ENCODE data around the gene RHOJ. TPM values are rescaled to one million over a fixed set of nuclear protein-coding genes. Genes with fewer than 3 reads are reported as not detected.

Gene RHOJ
- total RNA-seq, 6 donors from 2014 or later = 4.6 to 42.5 (median 14.7) TPM

DNA sequence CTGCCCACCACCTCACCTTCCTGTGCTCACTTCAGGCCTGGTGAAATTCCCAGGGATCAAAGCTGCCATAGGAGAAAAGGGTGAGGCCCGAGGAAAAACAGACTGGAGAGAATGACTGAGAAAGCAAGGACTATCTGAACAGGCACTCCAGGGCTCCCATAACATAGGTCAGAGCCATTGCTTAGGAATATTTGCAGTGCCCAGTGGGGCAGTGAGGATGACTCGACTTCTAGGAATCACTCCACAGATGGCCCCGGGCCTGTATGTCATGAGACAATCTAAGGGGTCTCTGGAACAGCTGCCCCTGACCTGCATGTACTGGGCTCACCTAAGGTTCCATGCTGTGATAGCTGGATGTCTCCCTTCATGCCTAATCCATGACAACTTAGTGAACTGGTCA is 62.9 kb downstream of the RHOJ start:
- TF ChIP-seq POLR2A (IDR thresholded peaks at IDR 0.05) (no peak), POLR2AphosphoS5 (IDR thresholded peaks at IDR 0.05) (no peak)
- TF ChIP-seq, protein P1, sequence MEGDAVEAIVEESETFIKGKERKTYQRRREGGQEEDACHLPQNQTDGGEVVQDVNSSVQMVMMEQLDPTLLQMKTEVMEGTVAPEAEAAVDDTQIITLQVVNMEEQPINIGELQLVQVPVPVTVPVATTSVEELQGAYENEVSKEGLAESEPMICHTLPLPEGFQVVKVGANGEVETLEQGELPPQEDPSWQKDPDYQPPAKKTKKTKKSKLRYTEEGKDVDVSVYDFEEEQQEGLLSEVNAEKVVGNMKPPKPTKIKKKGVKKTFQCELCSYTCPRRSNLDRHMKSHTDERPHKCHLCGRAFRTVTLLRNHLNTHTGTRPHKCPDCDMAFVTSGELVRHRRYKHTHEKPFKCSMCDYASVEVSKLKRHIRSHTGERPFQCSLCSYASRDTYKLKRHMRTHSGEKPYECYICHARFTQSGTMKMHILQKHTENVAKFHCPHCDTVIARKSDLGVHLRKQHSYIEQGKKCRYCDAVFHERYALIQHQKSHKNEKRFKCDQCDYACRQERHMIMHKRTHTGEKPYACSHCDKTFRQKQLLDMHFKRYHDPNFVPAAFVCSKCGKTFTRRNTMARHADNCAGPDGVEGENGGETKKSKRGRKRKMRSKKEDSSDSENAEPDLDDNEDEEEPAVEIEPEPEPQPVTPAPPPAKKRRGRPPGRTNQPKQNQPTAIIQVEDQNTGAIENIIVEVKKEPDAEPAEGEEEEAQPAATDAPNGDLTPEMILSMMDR (IDR thresholded peaks at IDR 0.05) = no peak
- no peak overlapping the region for H3K4me3 ChIP-seq
- peak in 1 of 2 donors; percentile 10 for ATAC-seq (ENCODE audit: low FRiP score in 2 of 2)
- H3K27me3 ChIP-seq = no peaks in the 10 kb centered on the region
- H3K36me3 ChIP-seq = no peaks in the 10 kb centered on the region
- H3K27ac ChIP-seq = no peak overlapping the region
- H3K9me3 ChIP-seq = no peaks in the 10 kb centered on the region
- DNase-seq = no peak
- 82% methylated on average over 3 of the region's 3 CpGs for WGBS, 2 donors
- H3K4me1 ChIP-seq = peaks cover 0 to 4% (median 0%) of the 10 kb centered on the region in 4 donors

DNA sequence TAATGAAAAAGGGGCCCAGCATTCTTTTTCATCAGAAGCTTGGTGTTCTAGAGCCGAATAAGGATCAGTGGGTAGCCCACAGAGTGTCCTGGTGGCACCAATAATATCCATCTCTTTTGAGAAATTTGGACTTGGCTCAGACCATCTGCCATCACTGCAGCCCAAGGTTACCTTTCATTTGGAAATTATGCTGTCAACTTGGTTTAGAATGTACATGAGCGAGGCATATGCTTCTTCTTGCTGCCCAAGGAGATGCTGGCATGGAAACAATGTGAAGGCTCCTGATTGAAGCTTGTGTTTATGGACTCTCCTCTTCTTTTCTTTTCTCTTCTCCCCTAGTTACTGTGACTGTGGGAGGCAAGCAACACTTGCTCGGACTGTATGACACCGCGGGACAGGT is 64.5 kb downstream of the RHOJ start:
- H3K27me3 ChIP-seq = no peaks in the 10 kb centered on the region
- ATAC-seq (ENCODE audit: low FRiP score in 2 of 2) = no peak
- TF ChIP-seq POLR2A (IDR thresholded peaks at IDR 0.05) (no peak), EP300 (IDR thresholded peaks at IDR 0.05) (no peak), POLR2AphosphoS5 (IDR thresholded peaks at IDR 0.05) (no peak)
- TF ChIP-seq, protein P1 (IDR thresholded peaks at IDR 0.05) = no peak
- H3K36me3 ChIP-seq = no peaks in the 10 kb centered on the region
- H3K9me3 ChIP-seq = no peaks in the 10 kb centered on the region
- no peak overlapping the region for H3K27ac ChIP-seq
- no peak for DNase-seq
- WGBS, 2 donors = 89 to 91% methylated on average over 5 of the region's 5 CpGs
- H3K4me1 ChIP-seq = peaks cover 0 to 4% (median 2%) of the 10 kb centered on the region in 4 donors
- no peak overlapping the region for H3K4me3 ChIP-seq

DNA sequence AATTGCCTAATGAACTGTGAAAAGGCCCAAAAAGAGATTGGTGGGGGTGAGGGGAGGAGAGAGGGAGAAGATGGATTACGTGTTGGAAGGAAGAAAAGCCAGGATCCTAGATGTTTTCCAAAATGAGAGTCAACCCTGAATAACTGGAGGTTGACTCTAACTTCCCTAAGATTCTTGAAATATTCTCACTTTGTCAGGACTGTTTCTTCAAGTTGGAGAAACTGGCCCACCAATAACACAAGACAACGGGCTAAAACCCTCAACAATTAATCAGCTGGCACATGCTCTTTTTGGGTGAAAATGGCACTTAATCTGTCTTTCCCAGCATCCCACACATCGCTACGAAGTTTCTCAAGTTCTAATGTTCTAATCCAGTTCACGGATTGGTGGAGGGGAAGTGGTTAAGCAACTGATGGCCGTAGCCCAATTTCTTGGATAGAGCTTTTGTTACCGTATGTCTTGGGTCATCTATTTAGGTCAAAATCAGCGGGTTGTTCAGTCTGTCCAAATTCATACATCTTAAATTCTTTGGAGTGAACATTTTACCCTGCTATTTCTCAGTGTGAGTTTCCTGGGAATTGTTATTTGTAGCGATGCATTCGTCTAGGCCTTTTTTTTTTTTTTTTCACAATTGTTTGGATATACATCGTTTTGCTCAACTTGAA is 65.5 kb downstream of the RHOJ start:
- Histone ChIP-seq H3K27ac (no peak overlapping the region), H3K4me3 (no peak overlapping the region), H3K27me3 (no peaks in the 10 kb centered on the region), H3K4me1 (peaks cover 0 to 4% (median 2%) of the 10 kb centered on the region in 4 donors), H3K36me3 (no peaks in the 10 kb centered on the region), H3K9me3 (no peaks in the 10 kb centered on the region)
- TF ChIP-seq POLR2AphosphoS5 (IDR thresholded peaks at IDR 0.05) (no peak), POLR2A (IDR thresholded peaks at IDR 0.05) (no peak)
- ATAC-seq (ENCODE audit: low FRiP score in 2 of 2) (no peak), DNase-seq (no peak)
- 76 to 79% methylated on average over 11 of the region's 11 CpGs for WGBS, 2 donors

DNA sequence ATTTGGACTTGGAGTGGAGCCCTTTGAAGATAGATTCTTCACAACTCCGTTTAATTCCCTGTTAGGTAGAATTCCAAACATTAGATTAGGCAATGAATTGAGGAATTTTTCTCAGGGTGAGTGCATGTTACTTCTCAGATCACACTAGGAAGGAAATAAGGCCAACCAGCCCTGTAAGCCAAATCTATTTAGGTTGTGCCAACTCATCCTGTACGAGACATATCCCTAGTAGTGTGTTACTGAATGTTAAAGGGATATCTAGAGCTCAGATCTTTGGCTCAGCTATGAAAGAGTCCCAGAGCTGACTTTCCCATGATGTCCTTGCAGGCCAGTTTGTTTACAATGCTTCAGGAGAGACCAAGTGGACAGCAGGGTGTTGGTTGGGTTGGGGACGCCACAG is 68.9 kb downstream of the RHOJ start:
- Histone ChIP-seq H3K36me3 (no peaks in the 10 kb centered on the region), H3K27ac (peak overlapping the region in 2 of 4 donors; percentile 36), H3K9me3 (no peaks in the 10 kb centered on the region), H3K4me1 (peaks cover 3 to 10% (median 4%) of the 10 kb centered on the region in 4 donors), H3K27me3 (no peaks in the 10 kb centered on the region), H3K4me3 (no peak overlapping the region)
- DNase-seq (no peak), ATAC-seq (ENCODE audit: low FRiP score in 2 of 2) (peak; percentile 23 to 31)
- TF ChIP-seq, protein P1 (IDR thresholded peaks at IDR 0.05) = no peak
- no peak for TF ChIP-seq EP300 (IDR thresholded peaks at IDR 0.05)
- no peak for TF ChIP-seq POLR2AphosphoS5 (IDR thresholded peaks at IDR 0.05)
- no peak for TF ChIP-seq POLR2A (IDR thresholded peaks at IDR 0.05)
- 46 to 51% methylated on average over 3 of the region's 3 CpGs for WGBS, 2 donors

DNA sequence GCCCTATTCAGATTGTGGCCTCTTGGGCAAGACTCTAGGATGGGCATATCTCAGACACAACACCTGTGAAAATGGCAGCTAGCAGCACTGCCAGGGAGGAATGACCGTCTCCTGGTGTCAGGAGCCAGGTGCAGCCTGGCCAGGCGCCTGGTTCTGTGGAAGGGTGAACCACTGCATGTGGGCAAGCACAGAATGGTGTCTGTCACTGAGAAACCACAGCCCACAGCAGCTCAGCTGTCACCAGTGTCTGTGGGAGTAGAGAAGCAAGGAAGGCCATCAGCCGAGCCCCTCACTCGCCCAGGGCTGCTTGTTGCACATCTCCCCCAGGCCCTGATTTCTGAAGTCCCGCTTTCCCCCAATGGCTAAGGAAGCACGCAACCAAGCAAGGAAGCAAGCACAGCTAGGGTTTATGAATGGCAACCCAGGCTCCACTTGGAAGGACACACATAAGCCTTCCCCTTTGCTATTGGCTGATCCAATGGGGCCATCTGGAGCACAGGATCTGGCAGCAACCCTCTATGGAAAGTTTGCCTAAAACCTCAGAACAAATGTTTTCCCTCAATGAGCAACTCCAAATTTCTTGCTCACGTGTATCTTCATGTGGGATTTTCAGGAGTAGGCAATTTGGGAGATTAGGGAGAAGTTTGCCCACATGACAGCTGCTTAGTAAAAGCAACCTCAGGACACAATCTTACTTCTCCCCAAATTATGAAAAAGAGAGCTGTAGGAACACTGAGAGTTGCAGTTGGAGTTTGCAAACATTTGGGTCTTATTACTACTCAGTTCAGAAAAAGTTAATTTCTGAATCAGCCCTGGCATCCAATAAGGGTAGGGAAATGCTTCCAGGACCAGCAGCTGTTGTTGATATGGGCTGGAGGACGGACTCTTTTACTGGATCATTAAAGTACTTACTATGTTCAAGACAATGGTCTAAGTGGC is 69.7 kb downstream of the RHOJ start:
- ATAC-seq (ENCODE audit: low FRiP score in 2 of 2) (peak; percentile 39 to 81), DNase-seq (peak in 1 of 2 donors; percentile 30)
- peaks cover 3 to 10% (median 4%) of the 10 kb centered on the region in 4 donors for H3K4me1 ChIP-seq
- peak overlapping the region; percentile 12 to 62 (median 36) for H3K27ac ChIP-seq
- no peak for TF ChIP-seq POLR2AphosphoS5 (IDR thresholded peaks at IDR 0.05)
- no peak for TF ChIP-seq POLR2A (IDR thresholded peaks at IDR 0.05)
- no peak for TF ChIP-seq EP300 (IDR thresholded peaks at IDR 0.05)
- TF ChIP-seq, protein P1 (IDR thresholded peaks at IDR 0.05) = no peak
- WGBS, 2 donors = 84% methylated on average over 6 to 8 of the region's 8 CpGs
- H3K36me3 ChIP-seq = no peaks in the 10 kb centered on the region
- H3K9me3 ChIP-seq = no peaks in the 10 kb centered on the region
- no peak overlapping the region for H3K4me3 ChIP-seq
- H3K27me3 ChIP-seq = no peaks in the 10 kb centered on the region
